Measurements from ENCODE around the gene SMIM44.

GRCh38 chr19:3511506-3512251, 28.4 kb upstream of the SMIM44 start:
- TF ChIP-seq CTCF (IDR thresholded peaks at IDR 0.05) (no peak), POLR2A (IDR thresholded peaks at IDR 0.05) (no peak)
